ENCODE data around the gene PRKCE.

The PRKCE gene

DNA sequence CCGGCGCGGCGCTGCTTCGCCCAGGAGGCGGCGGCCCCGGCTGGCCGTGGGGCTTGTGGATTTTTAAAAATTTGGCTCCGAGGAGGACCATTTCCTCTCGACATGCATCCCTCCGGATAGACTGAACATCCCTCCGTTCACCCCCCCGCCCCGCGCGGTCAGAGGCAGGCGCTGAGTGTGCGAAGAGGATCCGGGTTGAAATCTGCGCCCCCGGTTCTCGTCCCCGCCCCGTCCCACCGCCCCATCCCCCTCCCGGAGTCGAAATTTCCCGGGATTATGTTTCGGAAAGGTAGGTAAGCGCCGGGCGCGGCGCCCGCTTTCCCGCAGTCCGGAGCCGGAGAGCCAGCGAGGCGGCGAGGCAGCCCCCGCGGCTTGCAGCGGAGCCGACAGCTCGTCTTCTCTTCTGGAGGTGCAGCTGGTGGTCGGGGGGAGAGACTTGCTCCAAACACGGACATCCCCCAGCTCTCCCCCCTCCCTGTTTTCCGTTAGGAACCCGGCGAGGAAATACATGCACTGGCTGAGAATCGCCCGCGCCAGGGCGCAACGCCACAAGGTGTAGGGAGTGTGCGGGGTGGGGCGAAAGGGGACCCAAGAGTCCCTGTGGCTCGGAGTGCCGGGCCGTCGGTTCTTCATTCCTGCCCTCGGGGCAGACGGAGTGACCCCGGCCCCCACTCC lies at the start of gene PRKCE:
TSS of gene PRKCE (plus strand) at position 261 of the 675 bp plus-strand sequence.
- DNase-seq = no peak

DNA sequence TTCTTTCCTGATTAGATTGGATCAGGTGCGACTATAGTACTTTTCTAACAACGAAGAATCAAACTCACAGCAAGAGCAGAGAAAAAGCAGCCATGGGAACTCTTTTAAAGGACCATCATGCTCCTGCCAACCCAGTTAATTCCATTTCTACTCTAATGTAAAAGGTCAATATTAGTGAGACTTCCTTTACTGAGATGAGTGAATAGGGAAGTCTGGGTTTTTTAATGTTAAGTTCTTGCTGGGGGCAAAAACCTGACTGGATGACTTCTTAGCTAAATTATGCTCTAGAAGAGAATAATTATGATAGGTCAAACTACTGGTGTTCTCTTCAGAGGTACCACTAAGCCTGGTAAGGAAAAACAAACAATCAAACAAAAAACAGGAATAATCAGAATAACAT lies 48.9 kb upstream of the PRKCE start:
- no peak for DNase-seq

DNA sequence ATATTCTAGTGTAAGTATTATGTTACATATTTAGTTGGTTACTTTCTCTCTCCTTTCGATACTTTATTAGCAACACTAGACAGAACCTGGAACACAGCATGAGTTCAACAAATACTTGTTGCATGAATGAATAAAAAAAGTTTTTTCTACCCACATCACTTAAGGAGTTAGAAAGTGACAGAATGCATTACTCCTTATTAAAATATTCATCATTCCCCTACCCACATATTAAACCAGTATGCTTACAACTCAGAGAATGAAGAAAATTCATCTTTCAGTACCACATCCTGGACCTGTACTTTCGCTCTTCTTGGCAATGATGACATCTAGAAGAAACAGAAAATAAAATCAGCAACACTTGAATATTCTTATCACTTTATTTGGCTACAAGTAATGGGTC lies 46.4 kb upstream of the PRKCE start:
- DNase-seq = no peak

DNA sequence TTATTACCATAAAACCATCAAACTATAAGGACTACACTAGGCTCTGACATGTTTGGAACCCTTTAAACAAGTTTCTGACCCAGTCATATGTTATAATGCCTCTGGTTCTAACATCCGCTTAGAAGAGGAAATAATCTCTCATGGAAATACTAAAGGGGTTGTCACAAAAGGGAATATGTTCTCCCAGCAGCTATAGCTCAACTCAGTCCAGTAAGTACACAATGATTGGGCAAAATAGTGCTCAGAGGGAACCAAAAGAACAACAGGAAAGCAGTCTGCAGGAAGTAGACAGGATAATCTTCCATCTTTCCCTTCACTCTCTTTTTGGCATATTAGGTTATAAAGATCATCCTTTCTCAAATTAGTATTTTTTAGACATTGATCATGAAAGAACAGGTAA lies 44.7 kb upstream of the PRKCE start:
- no peak for DNase-seq

DNA sequence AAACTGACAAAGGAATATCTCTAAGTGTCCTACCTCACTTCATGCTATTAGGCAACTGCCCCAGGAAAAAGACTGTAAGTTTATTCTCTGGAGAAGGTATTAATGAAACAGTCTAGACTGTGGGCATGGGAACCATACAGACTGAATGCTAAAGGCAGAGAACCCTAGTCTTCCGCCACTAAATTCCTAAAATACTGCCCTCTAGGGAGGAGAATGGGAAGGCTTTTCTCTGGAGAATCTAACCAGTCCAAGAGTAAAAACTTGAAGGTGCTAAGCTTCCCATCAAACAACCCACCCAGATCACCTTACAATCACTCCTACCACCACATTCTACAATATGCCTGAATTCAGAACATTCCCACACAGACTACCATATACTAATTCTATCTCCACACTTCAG lies 43.8 kb upstream of the PRKCE start:
- DNase-seq = peak in 1 of 2 experiments; percentile 16

DNA sequence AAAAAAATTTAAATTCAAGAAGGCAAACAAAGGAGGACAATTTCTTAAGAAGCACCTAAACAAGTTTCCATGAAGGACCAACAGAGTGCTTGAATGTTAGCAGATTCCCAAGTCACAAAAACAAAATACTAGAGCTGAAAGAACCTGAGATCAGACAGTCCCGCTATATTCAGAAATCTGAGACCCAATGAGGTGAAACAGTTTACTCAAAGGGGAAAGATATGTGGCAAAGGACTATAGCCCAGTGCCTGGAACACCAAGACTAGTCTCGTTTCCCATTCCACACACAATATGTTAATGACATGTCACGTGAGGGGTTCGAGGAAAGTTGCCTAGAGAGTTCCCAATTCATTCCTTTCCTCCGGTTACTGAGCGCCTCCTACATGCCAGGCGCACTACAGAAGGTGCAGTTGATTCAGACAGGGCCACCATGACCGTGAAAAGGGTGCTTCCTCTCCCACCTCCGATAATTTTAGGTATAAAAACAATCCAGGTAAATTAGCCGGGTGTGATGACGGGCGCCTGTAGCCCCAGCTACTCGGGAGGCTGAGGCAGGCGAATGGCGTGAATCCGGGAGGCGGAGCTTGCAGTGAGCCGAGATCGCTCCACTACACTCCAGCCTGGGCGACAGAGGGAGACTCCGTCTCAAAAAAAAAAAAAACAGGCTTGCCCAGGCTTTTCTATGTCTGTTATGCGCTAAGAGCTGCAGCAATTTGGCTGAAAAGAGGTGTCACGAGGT lies 41.0 kb upstream of the PRKCE start:
- DNase-seq = peak; percentile 61 to 70

DNA sequence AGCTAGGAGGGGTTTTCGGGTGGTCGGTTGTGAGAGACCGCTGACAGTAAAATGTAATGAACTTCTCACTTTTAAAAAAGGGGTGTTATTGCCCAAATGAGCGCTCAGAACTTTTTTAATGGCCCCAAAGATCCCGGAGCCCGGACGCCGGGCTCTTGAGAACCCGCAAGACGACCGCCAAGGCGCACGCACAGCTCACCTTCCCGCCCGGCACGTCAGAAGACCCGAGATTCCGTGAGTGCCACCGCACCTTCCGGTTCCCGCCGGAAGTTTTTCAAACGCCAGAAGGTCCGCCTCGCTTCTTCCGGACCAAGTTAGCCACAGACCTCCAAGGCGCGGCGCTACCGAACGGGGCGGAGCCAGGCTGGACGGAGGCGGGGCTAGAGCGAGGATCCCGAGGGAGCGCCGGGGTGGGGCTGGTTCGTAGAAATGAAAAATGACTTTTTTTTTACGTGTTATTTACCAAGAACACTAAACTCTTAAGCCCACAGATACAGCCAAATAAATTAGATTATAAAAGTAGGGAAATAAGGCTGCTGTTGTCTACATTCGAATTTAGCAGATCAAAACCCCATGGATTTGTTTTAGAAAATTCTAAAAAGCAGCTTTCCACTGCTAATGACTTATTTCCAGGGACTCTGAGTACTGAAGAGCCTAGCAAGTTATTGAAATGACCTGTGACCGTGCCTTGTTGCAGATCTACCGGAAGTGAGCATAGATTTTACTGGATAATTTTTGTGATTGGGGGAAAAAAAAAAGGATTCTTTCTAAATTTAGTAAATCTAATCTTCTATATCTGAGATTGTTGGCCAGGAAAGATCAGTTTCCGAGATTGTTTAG lies 40.2 kb upstream of the PRKCE start, which contains the start of gene SRBD1:
TSS of gene SRBD1 (minus strand) at position 248 of the 840 bp plus-strand sequence. CDS start 5,826 bp downstream, outside the sequence.
- peak; percentile 92 to 93 for DNase-seq

DNA sequence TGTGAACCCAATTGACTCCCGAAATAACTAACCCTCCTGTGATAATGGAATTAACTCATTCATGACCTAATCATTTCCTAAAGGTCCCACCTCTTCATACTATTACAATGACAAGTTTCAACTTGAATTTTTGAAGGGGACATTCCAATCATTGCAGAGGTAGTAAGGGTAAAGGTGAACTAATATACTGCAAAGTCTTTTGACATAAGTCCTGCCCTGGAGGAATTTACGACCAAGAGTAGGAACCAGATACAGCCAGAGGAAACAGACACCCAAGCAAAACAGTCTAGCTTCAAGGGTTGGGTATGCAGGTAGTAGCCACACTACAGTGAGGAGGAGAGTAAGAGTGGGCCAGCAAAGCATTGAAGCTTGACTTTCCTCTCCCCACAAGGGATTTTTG lies 39.2 kb upstream of the PRKCE start:
- no peak for DNase-seq

DNA sequence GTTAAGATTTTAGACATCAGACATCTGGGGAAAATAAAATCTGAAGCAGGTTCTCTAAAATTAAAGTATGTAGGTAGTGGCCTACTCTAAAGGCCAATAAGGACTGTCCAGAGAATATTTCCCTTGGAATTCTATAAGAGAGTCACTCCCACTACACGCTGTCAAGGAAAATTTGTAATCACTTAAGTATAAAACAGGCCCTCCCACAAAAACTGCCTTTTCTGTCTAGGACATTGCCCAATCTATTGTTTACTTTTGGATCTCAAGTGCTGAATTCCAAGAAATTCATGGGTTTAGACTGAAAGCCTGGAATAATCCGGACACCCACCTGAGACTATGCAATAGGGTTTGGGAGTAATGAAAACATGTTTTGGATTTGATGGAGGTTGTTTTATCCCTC lies 38.7 kb upstream of the PRKCE start:
- DNase-seq = no peak

DNA sequence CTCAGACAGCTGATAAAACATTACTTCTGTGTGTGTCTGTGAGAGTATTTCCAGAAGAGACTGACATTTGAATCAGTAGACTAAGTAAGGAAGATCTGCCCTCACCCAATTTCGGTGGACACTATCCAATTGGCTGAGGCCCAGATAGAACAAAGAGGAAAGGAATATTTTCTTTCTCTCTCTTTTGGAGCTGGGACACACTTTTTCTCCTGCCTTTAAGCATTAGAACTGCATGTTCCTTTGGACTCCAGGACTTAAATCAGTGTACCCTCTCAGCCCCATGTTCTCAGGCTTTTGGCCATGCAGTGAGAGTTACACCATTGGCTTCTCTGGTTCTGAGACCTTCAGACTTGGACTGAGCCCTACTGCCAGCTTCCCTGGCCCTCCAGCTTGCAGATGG lies 37.1 kb upstream of the PRKCE start:
- DNase-seq = no peak

DNA sequence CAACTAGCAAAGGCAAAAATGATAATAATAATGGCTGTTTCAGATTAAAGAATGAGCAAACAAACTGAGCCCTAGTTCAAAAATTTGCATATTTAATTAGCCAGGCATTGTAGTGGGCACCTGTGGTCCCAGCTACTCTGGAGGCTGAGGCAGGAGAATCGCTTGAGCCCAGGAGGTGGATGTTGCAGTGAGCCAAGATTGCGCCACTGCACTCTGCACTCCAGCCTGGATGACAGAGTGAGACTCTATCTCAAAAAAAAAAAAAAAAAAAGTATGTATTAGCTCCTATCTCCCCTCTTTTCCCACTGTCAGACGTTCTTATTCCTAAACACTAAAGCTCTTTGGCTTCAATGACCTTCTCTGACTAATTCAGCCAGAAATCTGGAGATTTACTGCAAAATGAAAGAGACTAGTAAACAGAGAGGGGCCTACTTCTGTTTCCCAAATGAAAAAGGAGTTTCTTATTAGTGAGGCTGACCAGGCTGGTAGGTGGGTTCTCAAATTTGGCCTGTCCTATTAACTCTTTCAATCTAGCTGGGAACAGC lies 36.5 kb upstream of the PRKCE start:
- no peak for DNase-seq

DNA sequence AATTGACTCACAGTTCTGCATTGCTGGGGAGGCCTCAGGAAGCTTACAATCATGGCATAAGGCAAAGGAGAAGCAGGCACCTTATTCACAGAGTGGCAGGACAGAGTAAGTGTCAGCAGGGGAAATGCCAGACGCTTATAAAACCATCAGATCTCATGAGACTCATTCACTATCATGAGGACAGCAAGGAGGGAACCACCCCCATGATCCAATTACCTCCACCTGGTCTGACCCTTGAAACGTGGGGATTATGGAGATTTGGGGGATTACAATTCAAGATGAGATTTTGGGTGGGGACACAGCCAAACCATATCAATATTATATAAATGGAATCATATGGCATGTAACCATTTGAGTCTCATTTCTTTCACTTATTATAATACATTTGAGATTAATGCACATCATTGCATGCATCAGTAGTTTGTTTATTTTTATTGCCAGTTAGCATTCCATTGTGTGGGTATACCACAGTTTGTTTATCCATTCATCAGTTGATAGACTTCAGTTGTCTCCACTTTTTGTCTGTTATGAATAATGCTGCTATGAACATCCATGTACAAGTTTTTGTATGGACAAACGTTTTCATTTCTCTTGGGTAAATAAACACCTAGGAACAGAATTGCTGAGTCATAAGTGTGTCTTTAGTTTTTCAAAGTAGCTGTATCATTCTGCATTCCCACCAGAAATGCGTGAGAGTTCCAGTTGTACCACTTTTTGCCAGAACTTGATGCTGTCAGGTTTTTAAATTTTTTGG lies 34.6 kb upstream of the PRKCE start:
- no peak for DNase-seq

DNA sequence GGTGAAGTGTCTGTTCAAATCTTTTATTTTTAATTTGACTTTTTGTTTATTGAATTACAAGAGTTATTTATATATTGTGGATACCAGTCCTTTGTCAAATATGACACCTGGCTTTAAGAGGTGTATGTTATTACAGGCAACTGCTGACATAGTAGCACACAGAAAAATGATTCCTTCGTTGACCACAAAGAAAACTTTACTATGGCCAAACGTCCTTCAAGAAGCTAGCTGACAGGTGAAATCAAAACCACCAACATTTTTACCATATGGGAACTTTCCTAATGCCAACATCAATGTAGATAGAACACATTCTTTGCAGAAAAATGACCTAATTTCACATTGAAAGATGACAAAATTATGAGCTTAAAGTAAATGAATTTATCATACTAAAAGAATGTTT lies 34.0 kb upstream of the PRKCE start:
- DNase-seq = no peak

DNA sequence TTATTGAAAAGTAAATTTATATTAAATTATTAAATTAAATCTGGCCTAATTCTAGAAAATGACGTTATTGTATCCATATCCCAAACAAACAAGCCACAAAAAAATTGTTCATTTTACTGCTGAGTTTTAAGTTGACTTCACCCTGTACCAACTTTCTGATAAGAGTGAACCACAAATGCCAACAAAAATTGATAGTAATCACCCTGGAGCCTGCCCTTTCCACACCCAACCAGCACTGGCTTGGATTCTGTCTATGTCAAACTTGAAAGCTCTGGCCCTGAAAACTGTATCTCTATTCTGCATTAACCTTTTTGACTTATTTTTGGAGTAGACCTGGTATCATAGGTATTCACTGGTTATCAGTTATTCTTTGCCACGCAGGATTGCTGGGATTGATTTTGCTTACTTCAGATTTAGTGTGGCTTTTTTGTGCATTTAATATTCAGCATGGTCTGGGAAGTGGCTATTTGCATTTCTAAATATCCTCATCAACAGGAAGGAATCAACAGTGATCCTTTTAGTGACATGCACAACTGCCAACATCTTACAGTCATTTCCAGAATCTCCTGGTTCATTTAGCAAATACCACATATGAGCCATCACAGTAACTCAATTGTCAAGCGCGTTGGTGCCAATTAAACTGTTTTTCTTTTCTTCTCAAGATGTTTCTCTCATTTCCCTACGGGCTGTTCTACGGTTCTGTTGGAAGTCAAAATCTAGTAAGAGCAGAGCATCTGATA lies 29.0 kb upstream of the PRKCE start:
- DNase-seq = no peak

DNA sequence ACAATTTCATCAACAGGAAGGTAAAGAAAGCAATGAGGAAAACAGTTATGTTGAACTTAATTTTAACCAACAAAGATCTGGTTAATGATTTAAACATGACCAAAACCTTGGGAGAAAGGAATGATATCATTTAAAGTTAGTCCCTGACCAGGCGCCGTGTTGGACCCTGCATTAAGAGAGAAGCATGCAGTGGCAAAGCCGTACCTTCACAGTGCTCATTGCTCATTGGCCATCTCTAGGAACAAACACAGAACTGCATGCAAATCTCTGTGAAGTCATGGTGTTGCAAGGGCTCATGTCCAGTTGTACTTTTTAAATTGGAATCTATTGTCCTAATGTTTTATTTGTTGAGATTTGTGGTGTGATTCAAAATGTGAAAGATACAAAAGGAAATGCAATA lies 28.4 kb upstream of the PRKCE start:
- DNase-seq = no peak

DNA sequence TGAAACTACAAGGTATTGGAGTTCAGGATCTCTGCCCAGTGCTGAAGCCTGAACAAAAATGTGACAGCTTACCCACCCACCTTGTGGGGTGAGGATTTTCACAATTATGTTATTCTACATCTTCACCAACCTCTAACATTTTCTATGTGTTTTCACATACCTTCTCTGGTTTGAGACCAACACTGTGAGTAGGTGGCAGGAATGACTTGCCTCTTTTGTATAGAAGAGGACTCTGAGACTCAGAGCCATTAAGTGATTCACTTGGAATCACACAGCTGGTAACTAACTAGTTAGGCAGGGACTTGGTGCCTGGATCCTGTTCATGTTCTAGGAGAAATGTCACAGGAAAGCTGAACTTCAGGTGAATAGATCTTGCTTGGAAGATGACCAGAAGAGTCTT lies 25.7 kb upstream of the PRKCE start:
- no peak for DNase-seq

DNA sequence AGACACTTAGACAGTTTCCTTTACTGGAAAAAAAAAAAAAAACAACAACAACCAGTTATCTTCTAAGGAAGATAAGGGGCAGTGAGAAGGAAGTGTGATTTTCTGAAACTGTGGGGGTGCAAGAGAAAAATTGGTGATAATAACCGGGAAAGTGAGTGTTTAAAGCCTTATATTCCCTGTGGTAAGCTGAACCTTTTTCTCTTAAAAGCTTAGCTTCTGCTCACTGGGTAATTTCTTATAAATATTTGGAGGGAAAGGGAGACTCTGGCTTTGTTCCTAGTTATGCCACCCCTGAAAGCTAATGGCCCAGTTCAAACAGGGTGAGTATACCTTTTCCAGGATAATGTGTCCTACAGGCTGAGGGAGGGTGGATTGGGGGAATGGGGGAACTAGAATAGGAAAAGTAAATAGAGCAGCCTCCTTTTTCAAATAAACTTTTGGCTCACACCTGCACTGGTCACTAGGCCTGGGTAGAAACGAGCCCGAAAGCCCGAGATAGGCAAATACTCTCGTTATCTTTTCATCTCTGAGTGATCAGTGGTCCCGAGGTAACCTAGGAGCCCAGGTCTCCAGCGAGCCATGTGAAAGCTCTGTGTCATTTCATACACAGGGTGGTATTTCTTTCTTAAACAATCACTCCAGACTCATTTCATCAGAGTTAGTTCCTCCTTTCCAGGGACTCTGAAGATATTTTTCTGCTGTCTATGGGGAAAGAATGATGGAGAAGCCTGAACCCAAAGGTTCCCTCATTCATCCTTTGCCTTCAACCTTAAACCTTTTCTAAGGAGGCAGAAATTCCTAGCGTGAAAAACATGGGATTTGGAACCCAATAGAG lies 24.9 kb upstream of the PRKCE start:
- DNase-seq = peak; percentile 6 to 16

DNA sequence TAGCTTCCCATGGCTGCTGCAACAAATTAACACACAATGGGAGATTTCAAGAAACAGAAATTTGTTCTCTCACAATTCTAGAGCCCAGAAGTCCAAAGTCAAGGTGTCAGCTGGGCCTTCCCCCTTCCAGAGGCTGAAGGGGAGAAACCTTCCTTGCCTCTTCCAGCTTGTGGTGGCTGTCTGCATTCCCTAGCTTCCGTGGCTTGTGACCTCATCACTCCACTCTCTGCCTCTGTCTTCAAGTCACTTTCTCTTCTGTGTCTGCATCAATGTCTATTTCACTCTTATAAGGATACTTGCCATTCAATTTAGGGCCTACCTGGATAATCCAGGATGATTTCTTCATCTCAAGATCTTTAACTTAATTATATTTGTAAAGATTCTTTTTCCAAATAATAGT lies 23.6 kb upstream of the PRKCE start:
- DNase-seq = no peak

DNA sequence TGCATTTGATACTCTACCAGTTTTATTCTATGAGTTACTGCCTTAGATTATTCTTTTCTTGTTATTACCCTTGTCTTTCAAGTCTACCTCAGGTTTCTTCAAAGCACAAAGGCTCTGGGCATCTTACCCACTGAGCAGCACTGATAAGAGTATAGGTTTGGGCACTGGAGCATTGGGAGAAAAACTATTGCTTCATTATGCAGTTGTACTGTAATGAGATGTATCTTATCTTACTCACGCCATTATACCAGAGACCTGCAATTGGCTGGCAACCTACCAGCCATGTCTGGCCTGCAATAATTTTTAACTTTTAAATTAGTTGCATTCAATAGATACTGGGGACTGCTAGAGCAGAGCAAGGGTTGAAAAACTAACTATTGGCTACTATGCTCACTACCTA lies 21.5 kb upstream of the PRKCE start:
- DNase-seq = no peak

DNA sequence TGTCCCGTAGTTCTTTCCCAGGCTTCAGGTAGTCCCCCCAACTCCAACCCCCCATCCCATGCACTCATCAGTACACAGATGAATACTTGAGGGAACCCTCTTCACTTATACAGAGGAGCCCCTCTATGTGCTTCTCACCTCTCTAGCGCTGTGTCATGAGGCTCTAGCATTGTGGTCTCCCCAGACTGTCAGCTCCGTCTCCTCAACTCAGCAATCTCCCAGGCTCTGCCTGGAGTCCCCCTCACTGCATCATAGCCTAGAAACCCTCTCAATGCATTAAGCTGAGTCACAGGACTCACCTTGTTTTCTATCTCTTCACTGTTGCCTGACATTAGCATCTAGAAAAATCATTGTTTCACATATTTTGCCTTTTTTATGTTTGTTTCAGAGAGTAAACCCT lies 20.2 kb upstream of the PRKCE start:
- no peak for DNase-seq

DNA sequence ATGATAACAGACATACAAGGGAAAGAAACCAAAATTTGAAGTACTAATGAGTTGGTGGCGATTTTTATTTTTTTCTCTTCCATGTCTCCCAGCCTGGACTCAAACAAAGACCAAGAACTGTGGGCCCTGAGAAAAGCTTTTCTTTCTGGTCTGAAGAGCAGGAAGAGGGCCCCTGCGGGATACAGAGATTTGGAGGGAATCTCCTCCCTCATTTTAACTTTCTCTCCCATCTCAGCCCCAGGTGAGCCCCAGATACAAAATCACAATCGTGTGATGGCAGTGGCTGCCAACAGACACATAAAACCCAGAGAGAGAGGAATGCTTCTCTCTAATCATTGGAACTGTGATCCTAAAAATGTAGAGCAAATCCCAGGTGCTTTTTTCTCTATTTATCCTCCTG lies 19.5 kb upstream of the PRKCE start:
- no peak for DNase-seq
